Liver (tissue), 9 donors: ENCODE data around the gene GALNTL6. TPM values are rescaled to one million over a fixed set of nuclear protein-coding genes. Genes with fewer than 3 reads are reported as not detected.

Experiments
- DNase-seq: peaks from one replicate; pipeline ENCODE4 v3.0.0-alpha.2; 2017; ENCODE audit warnings: low spot score
- H3K27ac ChIP-seq, 2 donors: one replicate each; pipeline ENCODE4 v1.7.0; 2013; ENCODE audit warnings: inconsistent platforms in 2 of 2, low read length in 2 of 2, control low read depth in 1 of 2, low read depth in 1 of 2, mild to moderate bottlenecking in 1 of 2
- H3K27me3 ChIP-seq, 4 donors: one replicate each; pipeline versions ENCODE4 v1.6.1 to v1.7.0; 2013; ENCODE audit warnings: low read length in 3 of 4, inconsistent platforms in 1 of 4, mild to moderate bottlenecking in 1 of 4, moderate library complexity in 1 of 4; ENCODE audit not compliant: control insufficient read depth in 4 of 4, insufficient read depth in 4 of 4
- H3K36me3 ChIP-seq, 4 donors: one replicate each; pipeline versions ENCODE4 v1.6.1 to v1.7.0; 2013; ENCODE audit warnings: low read length in 3 of 4, mild to moderate bottlenecking in 3 of 4, low read depth in 1 of 4, moderate library complexity in 1 of 4; ENCODE audit not compliant: control insufficient read depth in 4 of 4, insufficient read depth in 3 of 4
- H3K4me1 ChIP-seq, 4 donors: one replicate each; pipeline versions ENCODE4 v1.6.1 to v1.7.0; 2013; ENCODE audit warnings: low read length in 3 of 4, mild to moderate bottlenecking in 3 of 4, moderate library complexity in 1 of 4; ENCODE audit not compliant: control insufficient read depth in 4 of 4, insufficient read depth in 4 of 4
- H3K4me3 ChIP-seq, 3 donors: one replicate each; pipeline versions ENCODE4 v1.6.1 to v1.7.0; 2013; ENCODE audit warnings: low read length in 3 of 3, control low read depth in 1 of 3, low read depth in 1 of 3, mild to moderate bottlenecking in 1 of 3
- H3K9ac ChIP-seq, 2 donors: one replicate each; pipeline ENCODE4 v1.7.0; 2013; ENCODE audit warnings: low read length in 2 of 2, mild to moderate bottlenecking in 2 of 2, moderate library complexity in 2 of 2, control low read depth in 1 of 2, low read depth in 1 of 2
- H3K9me3 ChIP-seq, 4 donors: one replicate each; pipeline versions ENCODE4 v1.6.1 to v1.7.0; 2013; ENCODE audit warnings: low read length in 3 of 4; ENCODE audit not compliant: control insufficient read depth in 4 of 4
- EGR1 ChIP-seq, 2 donors: IDR thresholded peaks; 2 replicates each; pipeline ENCODE4 v1.6.1; 2016 to 2018; ENCODE audit warnings: antibody characterized with exemption in 2 of 2, low read depth in 2 of 2
- FOXA1 ChIP-seq: IDR thresholded peaks from 2 replicates; pipeline ENCODE4 v1.6.1; 2016; ENCODE audit warnings: antibody characterized with exemption
- FOXA2 ChIP-seq: IDR thresholded peaks from 2 replicates; pipeline ENCODE4 v1.6.1; 2016; ENCODE audit warnings: antibody characterized with exemption
- GABPA ChIP-seq, 2 donors: IDR thresholded peaks in 1 of 2; conservative IDR thresholded peaks in 1 of 2; 2 replicates each; pipeline ENCODE4 v1.6.1; 2016; ENCODE audit warnings: antibody characterized with exemption in 2 of 2, mild to moderate bottlenecking in 1 of 2, moderate library complexity in 1 of 2
- HNF4A ChIP-seq, 2 donors: conservative IDR thresholded peaks; 2 replicates each; pipeline ENCODE4 v1.6.1; 2016; ENCODE audit warnings: antibody characterized with exemption in 2 of 2, mild to moderate bottlenecking in 2 of 2
- HNF4G ChIP-seq: IDR thresholded peaks from 2 replicates; pipeline ENCODE4 v1.6.1; 2016; ENCODE audit warnings: antibody characterized with exemption
- JUND ChIP-seq, 2 donors: IDR thresholded peaks; 2 replicates each; pipeline ENCODE4 v1.6.1; 2016; ENCODE audit warnings: antibody characterized with exemption in 2 of 2
- NR2F2 ChIP-seq: IDR thresholded peaks from 2 replicates; pipeline ENCODE4 v1.6.1; 2016; ENCODE audit warnings: antibody characterized with exemption
- RAD21 ChIP-seq, 2 donors: IDR thresholded peaks; 2 replicates each; pipeline ENCODE4 v1.6.1; 2016; ENCODE audit warnings: antibody characterized with exemption in 2 of 2, mild to moderate bottlenecking in 2 of 2
- SP1 ChIP-seq: IDR thresholded peaks from 2 replicates; pipeline ENCODE4 v1.6.1; 2018; ENCODE audit warnings: antibody characterized with exemption, mild to moderate bottlenecking
- TAF1 ChIP-seq: conservative IDR thresholded peaks from 2 replicates; pipeline ENCODE4 v1.6.1; 2016; ENCODE audit warnings: antibody characterized with exemption, mild to moderate bottlenecking
- WGBS: extraction: QIAGEN DNeasy Blood & Tissue Kit; methylation state at CpG from one replicate; pipeline ENCODE4 v1.1.7; 2013; 5-methylcytosine and 5-hydroxymethylcytosine counted together
- polyA plus RNA-seq, 2 donors: library from polyadenylated mRNA; stranded (reverse) in 1 of 2; unstranded in 1 of 2; fragments of 200-250 nt in 1 of 2; fragments of >200 nt in 1 of 2; fragmentation: Nextera tagmentation in 1 of 2; extraction: Ambion mirVana in 1 of 2; gene quantifications; one replicate each; pipeline versions ENCODE4 v1.2.1 to v1.2.3, GENCODE V29; 2013 to 2015
- total RNA-seq, 2 donors: library from RNA; depleted of rRNA; stranded (reverse); fragments of >200 nt; gene quantifications; one replicate each; pipeline ENCODE4 v1.2.3, GENCODE V29; 2014
- TF ChIP-seq, protein P1 (sequence below): IDR thresholded peaks from 2 replicates; pipeline ENCODE4 v1.6.1; 2016; ENCODE audit warnings: antibody characterized with exemption
- TF ChIP-seq, protein P2 (sequence below): IDR thresholded peaks from 2 replicates; pipeline ENCODE4 v1.6.1; 2016; ENCODE audit warnings: antibody characterized with exemption, mild to moderate bottlenecking
- TF ChIP-seq, protein P3 (sequence below): IDR thresholded peaks from 2 replicates; pipeline ENCODE4 v1.6.1; 2016; ENCODE audit warnings: antibody characterized with exemption
- TF ChIP-seq, protein P4 (sequence below): fragments of 150-350 bp; IDR thresholded peaks from 2 replicates; pipeline ENCODE4 v1.5.1; 2017; ENCODE audit warnings: improper control_type of control experiment, low read depth, low read length; ENCODE audit not compliant: missing input control
- TF ChIP-seq, protein P5 (sequence below): IDR thresholded peaks from 2 replicates; pipeline ENCODE4 v1.6.1; 2016; ENCODE audit warnings: antibody characterized with exemption
- donor health status: healthy.
- donor health status: healthy.
- donor health status: healthy.
- donor health status: healthy.
- donor health status: healthy.

Gene GALNTL6
- total and polyA plus RNA-seq, 4 donors = 0.06 to 0.08 TPM; not detected in 2

DNA sequence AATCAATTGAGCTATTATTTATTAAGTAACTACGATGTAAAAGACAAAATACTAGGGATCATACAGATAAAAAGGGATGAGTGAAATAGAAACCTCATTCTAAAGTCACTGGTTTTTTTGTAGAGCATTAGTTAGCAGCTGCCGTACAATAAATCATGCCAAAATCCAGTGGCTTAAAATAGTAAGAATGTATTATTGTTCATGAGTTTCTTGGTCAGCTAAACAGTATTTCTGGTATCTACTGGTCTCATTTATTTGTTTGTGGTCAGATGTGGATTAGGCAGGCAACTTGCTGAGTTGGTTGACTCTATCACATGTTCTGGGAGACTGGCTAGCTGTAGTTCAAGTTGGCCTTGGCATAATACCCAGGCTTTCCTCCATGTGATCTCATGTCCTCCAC lies 667.3 kb downstream of the GALNTL6 start:
- TF ChIP-seq, protein P1, sequence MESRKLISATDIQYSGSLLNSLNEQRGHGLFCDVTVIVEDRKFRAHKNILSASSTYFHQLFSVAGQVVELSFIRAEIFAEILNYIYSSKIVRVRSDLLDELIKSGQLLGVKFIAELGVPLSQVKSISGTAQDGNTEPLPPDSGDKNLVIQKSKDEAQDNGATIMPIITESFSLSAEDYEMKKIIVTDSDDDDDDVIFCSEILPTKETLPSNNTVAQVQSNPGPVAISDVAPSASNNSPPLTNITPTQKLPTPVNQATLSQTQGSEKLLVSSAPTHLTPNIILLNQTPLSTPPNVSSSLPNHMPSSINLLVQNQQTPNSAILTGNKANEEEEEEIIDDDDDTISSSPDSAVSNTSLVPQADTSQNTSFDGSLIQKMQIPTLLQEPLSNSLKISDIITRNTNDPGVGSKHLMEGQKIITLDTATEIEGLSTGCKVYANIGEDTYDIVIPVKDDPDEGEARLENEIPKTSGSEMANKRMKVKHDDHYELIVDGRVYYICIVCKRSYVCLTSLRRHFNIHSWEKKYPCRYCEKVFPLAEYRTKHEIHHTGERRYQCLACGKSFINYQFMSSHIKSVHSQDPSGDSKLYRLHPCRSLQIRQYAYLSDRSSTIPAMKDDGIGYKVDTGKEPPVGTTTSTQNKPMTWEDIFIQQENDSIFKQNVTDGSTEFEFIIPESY = no peak
- TF ChIP-seq HNF4A (conservative IDR thresholded peaks at IDR 0.05) (no peak), HNF4G (no peak), TAF1 (no peak), EGR1 (IDR thresholded peaks at IDR 0.05; ENCODE audit: low read depth in 2 of 2) (no peak), NR2F2 (no peak), RAD21 (IDR thresholded peaks at IDR 0.05) (no peak), GABPA (IDR thresholded peaks at IDR 0.05 in 1 of 2, conservative IDR thresholded peaks at IDR 0.05 in 1 of 2) (no peak), SP1 (no peak), FOXA2 (no peak), JUND (IDR thresholded peaks at IDR 0.05) (no peak), FOXA1 (no peak)
- TF ChIP-seq, protein P2, sequence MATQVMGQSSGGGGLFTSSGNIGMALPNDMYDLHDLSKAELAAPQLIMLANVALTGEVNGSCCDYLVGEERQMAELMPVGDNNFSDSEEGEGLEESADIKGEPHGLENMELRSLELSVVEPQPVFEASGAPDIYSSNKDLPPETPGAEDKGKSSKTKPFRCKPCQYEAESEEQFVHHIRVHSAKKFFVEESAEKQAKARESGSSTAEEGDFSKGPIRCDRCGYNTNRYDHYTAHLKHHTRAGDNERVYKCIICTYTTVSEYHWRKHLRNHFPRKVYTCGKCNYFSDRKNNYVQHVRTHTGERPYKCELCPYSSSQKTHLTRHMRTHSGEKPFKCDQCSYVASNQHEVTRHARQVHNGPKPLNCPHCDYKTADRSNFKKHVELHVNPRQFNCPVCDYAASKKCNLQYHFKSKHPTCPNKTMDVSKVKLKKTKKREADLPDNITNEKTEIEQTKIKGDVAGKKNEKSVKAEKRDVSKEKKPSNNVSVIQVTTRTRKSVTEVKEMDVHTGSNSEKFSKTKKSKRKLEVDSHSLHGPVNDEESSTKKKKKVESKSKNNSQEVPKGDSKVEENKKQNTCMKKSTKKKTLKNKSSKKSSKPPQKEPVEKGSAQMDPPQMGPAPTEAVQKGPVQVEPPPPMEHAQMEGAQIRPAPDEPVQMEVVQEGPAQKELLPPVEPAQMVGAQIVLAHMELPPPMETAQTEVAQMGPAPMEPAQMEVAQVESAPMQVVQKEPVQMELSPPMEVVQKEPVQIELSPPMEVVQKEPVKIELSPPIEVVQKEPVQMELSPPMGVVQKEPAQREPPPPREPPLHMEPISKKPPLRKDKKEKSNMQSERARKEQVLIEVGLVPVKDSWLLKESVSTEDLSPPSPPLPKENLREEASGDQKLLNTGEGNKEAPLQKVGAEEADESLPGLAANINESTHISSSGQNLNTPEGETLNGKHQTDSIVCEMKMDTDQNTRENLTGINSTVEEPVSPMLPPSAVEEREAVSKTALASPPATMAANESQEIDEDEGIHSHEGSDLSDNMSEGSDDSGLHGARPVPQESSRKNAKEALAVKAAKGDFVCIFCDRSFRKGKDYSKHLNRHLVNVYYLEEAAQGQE = no peak
- TF ChIP-seq, protein P3, sequence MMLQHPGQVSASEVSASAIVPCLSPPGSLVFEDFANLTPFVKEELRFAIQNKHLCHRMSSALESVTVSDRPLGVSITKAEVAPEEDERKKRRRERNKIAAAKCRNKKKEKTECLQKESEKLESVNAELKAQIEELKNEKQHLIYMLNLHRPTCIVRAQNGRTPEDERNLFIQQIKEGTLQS = no peak
- TF ChIP-seq, protein P4, sequence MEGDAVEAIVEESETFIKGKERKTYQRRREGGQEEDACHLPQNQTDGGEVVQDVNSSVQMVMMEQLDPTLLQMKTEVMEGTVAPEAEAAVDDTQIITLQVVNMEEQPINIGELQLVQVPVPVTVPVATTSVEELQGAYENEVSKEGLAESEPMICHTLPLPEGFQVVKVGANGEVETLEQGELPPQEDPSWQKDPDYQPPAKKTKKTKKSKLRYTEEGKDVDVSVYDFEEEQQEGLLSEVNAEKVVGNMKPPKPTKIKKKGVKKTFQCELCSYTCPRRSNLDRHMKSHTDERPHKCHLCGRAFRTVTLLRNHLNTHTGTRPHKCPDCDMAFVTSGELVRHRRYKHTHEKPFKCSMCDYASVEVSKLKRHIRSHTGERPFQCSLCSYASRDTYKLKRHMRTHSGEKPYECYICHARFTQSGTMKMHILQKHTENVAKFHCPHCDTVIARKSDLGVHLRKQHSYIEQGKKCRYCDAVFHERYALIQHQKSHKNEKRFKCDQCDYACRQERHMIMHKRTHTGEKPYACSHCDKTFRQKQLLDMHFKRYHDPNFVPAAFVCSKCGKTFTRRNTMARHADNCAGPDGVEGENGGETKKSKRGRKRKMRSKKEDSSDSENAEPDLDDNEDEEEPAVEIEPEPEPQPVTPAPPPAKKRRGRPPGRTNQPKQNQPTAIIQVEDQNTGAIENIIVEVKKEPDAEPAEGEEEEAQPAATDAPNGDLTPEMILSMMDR = no peak
- TF ChIP-seq, protein P5, sequence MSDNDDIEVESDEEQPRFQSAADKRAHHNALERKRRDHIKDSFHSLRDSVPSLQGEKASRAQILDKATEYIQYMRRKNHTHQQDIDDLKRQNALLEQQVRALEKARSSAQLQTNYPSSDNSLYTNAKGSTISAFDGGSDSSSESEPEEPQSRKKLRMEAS = no peak
- Histone ChIP-seq H3K4me3 (no peak overlapping the region), H3K9me3 (peaks cover 0 to 5% (median under 1%) of the 10 kb centered on the region in 4 donors), H3K27me3 (no peaks in the 10 kb centered on the region), H3K36me3 (no peaks in the 10 kb centered on the region), H3K27ac (no peak overlapping the region), H3K9ac (no peak overlapping the region), H3K4me1 (no peaks in the 10 kb centered on the region)
- WGBS = 76% methylated on average over 2 of the region's 2 CpGs
- DNase-seq = no peak
